Large intestine (tissue), 3 donors: Measurements from ENCODE around the gene LSM3. TPM values are rescaled to one million over a fixed set of nuclear protein-coding genes. Genes with fewer than 3 reads are reported as not detected.

Source experiments
- DNase-seq, 2 donors: peaks; one replicate each; pipeline versions ENCODE4 v3.0.0 to v3.0.0-alpha.2; 2013
- H3K27ac ChIP-seq: one replicate; pipeline ENCODE4 v1.5.1; 2013; ENCODE audit warnings: low read length
- H3K27me3 ChIP-seq: 2 replicates; pipeline ENCODE4 v1.6.1; 2013; ENCODE audit warnings: low read length; ENCODE audit not compliant: control insufficient read depth, insufficient read depth
- H3K36me3 ChIP-seq: 2 replicates; pipeline ENCODE4 v1.6.1; 2013; ENCODE audit warnings: low read length; ENCODE audit not compliant: control insufficient read depth, insufficient read depth
- H3K4me1 ChIP-seq: one replicate; pipeline ENCODE4 v1.6.1; 2013; ENCODE audit warnings: low read length; ENCODE audit not compliant: control insufficient read depth, insufficient read depth
- H3K4me3 ChIP-seq: one replicate; pipeline ENCODE4 v1.5.1; 2013; ENCODE audit warnings: low read length
- H3K9me3 ChIP-seq: one replicate; pipeline ENCODE4 v1.6.1; 2013; ENCODE audit warnings: mild to moderate bottlenecking, low read depth, low read length, moderate library complexity; ENCODE audit not compliant: control insufficient read depth
- WGBS: methylation state at CpG from one replicate; pipeline ENCODE4 v1.1.5; 2013; ENCODE audit warnings: low lambda C conversion rate; ENCODE audit not compliant: insufficient coverage; 5-methylcytosine and 5-hydroxymethylcytosine counted together
- polyA plus RNA-seq: library from polyadenylated mRNA; unstranded; fragments of 120-200 nt; gene quantifications from one replicate; pipeline ENCODE4 v1.2.1, GENCODE V29; 2013

Gene LSM3
- polyA plus RNA-seq, 1 donor, result 13.7 TPM

DNA sequence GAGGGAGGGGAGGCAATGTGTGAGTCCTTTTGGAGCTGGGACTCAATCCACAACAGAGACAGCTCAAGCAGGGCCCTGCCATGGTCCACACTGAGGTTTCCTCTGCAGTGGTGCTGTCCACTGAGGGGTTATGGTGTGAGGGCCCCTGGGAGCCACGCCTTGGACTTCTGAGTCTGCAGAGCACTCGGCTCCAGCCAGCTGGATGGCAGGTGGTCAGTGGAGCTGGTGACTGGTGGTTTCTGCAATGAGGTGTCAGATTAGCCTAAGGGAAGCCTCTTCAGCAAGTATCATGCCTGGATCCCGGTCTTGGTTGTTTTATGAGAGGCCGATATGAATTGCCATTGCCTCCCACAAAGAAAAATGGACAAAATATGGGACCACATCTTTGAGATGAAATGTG, 21.7 kb downstream of the LSM3 start:
- WGBS, result no CpG with 5 or more reads among the region's 4 CpGs
- DNase-seq, result no peak
- Histone ChIP-seq H3K36me3 (peaks cover 30% of the 10 kb centered on the region), H3K27ac (no peak overlapping the region), H3K9me3 (no peaks in the 10 kb centered on the region), H3K4me3 (no peak overlapping the region), H3K4me1 (peaks cover 41% of the 10 kb centered on the region), H3K27me3 (no peaks in the 10 kb centered on the region)

DNA sequence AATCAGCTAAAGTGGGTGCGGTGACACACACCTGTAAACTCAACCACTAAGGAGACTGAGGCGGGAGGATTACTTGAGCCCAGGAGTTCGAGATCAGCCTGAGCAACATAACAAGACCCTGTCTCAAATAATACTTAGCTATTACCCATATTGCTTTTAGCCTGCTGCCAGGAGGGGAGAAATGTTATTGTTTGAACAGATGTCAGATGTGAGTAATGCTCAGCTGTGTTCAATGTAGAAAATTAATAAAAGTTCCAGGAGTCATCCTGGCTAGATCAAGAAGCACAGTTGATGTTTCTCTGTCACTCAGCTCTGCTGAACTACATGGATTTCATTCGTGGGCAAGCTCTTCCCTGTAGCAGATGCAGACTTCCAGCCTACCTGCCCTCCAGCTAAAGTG, 22.2 kb downstream of the LSM3 start:
- H3K27ac ChIP-seq, result peak overlapping the region; percentile 67
- H3K4me3 ChIP-seq, result no peak overlapping the region
- no peaks in the 10 kb centered on the region for H3K9me3 ChIP-seq
- H3K27me3 ChIP-seq, result no peaks in the 10 kb centered on the region
- WGBS, result no CpG with 5 or more reads among the region's 4 CpGs
- peaks cover 43% of the 10 kb centered on the region for H3K4me1 ChIP-seq
- peaks cover 26% of the 10 kb centered on the region for H3K36me3 ChIP-seq
- DNase-seq, result no peak

DNA sequence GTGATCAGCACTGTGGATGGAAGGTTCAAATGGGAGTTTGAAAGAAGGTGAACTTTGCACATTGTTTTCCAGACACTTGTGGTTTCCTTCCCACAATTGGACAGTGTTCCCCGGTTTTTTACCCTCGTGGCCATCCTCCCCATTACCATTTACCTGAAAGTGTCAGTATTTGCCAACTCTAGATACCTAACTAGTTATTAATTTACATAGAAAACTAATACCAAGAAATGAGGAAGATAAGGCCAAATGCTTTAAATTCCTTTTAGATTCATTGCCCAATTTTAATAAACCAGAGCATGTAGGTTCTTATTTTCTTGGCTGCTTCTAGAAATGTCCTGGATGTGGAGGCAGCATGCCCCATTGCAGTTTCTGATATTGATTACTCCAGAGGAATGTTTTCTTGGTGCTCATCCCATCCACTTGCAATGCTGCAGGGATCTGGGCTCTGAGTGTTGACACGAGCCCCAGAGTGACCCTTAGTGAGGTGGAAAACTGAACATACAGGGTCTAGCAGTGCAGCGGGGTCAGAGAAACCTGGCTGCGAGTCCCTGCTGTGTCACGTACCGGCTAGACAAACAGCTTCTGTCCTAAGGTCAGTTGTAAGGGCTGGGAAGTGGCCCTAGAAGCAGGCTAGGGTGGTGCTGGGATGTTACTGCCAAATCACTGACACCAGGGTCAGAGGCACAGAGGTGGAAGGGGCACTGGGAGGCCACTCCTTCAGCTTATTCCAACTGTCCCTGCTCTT, 23.5 kb downstream of the LSM3 start:
- Histone ChIP-seq H3K27me3 (no peaks in the 10 kb centered on the region), H3K4me3 (no peak overlapping the region), H3K9me3 (no peaks in the 10 kb centered on the region), H3K36me3 (peaks cover 23% of the 10 kb centered on the region), H3K4me1 (peaks cover 43% of the 10 kb centered on the region), H3K27ac (peak overlapping the region; percentile 67)
- 20% methylated on average over 2 of the region's 7 CpGs for WGBS
- peak in 1 of 2 donors; percentile 66 for DNase-seq

GRCh38 chr3:14202874-14203520, 24.4 kb downstream of the LSM3 start:
- WGBS, result no CpG with 5 or more reads among the region's 23 CpGs
- peaks cover 17% of the 10 kb centered on the region for H3K36me3 ChIP-seq
- no peak for DNase-seq
- no peaks in the 10 kb centered on the region for H3K9me3 ChIP-seq
- peak overlapping the region; percentile 67 for H3K27ac ChIP-seq
- no peaks in the 10 kb centered on the region for H3K27me3 ChIP-seq
- no peak overlapping the region for H3K4me3 ChIP-seq
- peaks cover 49% of the 10 kb centered on the region for H3K4me1 ChIP-seq

DNA sequence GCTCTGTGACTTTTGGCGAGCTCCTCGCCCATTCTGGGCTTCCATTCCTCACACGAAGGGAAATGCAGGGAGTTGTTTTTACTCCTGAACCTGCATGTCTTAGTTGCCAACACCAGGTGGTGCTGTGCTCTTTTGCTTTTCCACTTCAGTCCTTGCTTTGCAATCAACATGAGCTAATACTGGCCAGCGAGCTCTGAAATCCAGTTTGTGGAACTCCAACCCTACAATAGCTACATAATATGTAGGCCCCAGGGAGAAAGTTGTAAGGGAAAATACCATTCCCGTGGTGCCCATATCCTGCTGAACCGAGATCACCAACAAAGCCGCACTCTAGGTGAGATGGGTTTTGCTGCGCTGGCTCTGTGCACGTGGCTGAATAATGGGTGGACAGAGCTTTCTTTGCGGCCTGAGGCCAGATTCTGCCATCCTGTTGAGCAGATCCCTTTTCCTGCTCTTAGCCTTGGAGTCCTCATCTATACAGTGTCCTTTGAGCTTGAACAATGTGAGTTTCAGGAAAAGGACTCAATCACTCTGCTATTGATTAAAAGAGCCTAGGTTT, 25.0 kb downstream of the LSM3 start:
- Histone ChIP-seq H3K4me1 (peaks cover 55% of the 10 kb centered on the region), H3K4me3 (no peak overlapping the region), H3K27ac (peak overlapping the region; percentile 89), H3K27me3 (no peaks in the 10 kb centered on the region), H3K36me3 (peaks cover 12% of the 10 kb centered on the region), H3K9me3 (no peaks in the 10 kb centered on the region)
- no CpG with 5 or more reads among the region's 10 CpGs for WGBS
- DNase-seq, result peak; percentile 79 to 80

- Histone ChIP-seq H3K27me3 (no peaks in the 10 kb centered on the region), H3K4me1 (peaks cover 65% of the 10 kb centered on the region)
- peak; percentile 68 to 86 for DNase-seq
These were observed 26.1 kb downstream of the LSM3 start for GRCh38 chr3:14204515-14205284.

DNA sequence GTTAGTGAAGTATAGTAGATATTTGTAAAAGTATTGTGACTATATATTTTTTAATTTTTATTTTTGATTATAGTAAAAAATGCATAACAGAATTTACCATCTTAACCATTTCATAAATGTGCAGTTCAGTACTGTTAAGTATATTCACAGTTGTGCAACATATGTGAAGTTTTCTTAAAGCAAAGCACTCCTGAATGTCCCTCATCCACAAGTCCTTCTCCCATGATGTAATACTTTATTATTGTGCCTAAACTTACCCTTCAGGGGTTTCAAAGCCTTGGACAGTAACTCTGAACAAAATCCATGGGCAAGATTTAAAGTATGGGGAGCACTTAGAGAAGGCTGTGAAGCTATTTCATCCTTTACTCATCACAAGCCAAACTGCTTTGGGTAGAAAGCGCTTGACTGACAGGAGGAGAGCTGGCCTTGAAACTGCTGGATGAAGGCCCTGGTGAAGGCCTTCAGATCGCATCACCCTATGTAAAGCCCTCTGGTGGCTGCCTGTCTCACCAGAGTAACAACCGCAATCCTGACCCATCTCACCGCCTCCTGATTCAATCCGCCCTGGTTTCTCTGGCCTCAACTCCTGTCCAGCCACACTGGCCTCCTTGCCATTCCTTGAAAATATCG, 28.0 kb downstream of the LSM3 start:
- Histone ChIP-seq H3K4me3 (no peak overlapping the region), H3K36me3 (no peaks in the 10 kb centered on the region), H3K27me3 (no peaks in the 10 kb centered on the region), H3K9me3 (no peaks in the 10 kb centered on the region), H3K4me1 (peaks cover 75% of the 10 kb centered on the region), H3K27ac (no peak overlapping the region)
- DNase-seq, result no peak
- 100% methylated on average over 2 of the region's 6 CpGs for WGBS

More at GRCh38 chr3:14204515-14205284, 26.1 kb downstream of the LSM3 start:
- H3K36me3 ChIP-seq, result peaks cover 1% of the 10 kb centered on the region
- H3K9me3 ChIP-seq, result no peaks in the 10 kb centered on the region
- H3K27ac ChIP-seq, result peak overlapping the region; percentile 89
- H3K4me3 ChIP-seq, result no peak overlapping the region
- 14% methylated on average over 1 of the region's 11 CpGs for WGBS

DNA sequence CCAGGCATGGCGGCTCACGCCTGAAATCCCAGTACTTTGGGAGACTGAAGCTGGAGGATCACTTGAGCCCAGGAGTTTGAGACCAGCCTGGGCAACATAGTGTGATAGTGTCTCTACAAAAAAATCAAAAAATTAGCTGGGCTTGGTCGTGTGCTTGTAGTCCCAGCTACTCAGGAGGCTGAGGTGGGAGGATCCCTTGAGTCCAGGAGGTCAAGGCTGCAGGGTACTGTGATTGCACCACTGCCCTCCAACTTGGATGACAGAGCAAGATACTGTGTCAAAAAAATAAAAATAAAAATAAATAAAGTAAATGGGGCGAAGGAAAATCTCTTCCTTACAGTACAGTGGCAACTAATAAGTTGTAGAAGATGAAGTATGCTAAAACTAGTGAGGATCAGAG, 29.6 kb downstream of the LSM3 start:
- Histone ChIP-seq H3K27me3 (no peaks in the 10 kb centered on the region), H3K36me3 (no peaks in the 10 kb centered on the region)
- DNase-seq, result no peak

DNA sequence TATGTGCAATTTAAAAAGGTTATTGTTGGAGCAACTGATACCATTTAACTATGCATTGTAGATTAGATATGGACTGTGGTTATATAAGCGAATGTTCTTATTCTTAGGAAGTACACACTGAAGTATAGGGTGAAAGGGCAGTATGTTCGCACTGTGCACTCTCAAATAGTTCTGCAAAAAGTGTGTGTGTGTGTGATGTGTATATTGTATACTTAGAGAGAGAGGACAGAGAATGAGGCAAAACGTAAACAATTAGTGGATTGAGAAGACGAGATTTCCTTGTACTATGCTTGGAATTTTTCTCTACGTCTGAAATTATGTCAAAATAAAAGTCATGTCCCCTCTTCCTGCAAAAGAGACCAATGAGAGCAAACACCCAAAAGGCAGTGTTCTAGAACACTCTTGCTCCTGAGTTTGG, 30.4 kb downstream of the LSM3 start:
- Histone ChIP-seq H3K4me3 (no peak overlapping the region), H3K9me3 (no peaks in the 10 kb centered on the region), H3K27me3 (no peaks in the 10 kb centered on the region), H3K4me1 (peaks cover 70% of the 10 kb centered on the region), H3K36me3 (no peaks in the 10 kb centered on the region), H3K27ac (peak overlapping the region; percentile 63)
- peak; percentile 58 to 82 for DNase-seq
- 0% methylated on average over 1 of the region's 5 CpGs for WGBS

More for the DNA sequence above, 29.6 kb downstream of the LSM3 start:
- Histone ChIP-seq H3K4me1 (peaks cover 73% of the 10 kb centered on the region), H3K4me3 (no peak overlapping the region), H3K27ac (peak overlapping the region; percentile 63), H3K9me3 (no peaks in the 10 kb centered on the region)
- 100% methylated on average over 3 of the region's 4 CpGs for WGBS
